Motor neuron (in vitro differentiated cells): ENCODE measurements around the gene ATF1. TPM values are rescaled to one million over a fixed set of nuclear protein-coding genes. Genes with fewer than 3 reads are reported as not detected.
"Not testable (repeated sequence)": the region's sequence is repeated elsewhere in the genome, so short reads cannot be mapped to it uniquely, and the experiment has no call there.

ENCODE experiments used
- ATAC-seq, 8 experiments: fragments of 200-7000 bp; cut with Tn5 transposase; replicated peaks in 6 of 8; 2 replicates each; pipeline ENCODE4 v1.8.0; 2021; ENCODE audit warnings: mild to moderate bottlenecking in 8 of 8, moderate library complexity in 8 of 8
- H3K27ac ChIP-seq, 2 donors: fragments of 250-450 bp; sonication (Bioruptor Pico); 2 replicates each; pipeline ENCODE4 v1.9.0; 2021; ENCODE audit warnings: antibody characterized with exemption in 2 of 2, mild to moderate bottlenecking in 2 of 2, moderate library complexity in 1 of 2
- H3K4me1 ChIP-seq, 2 donors: fragments of 250-450 bp; sonication (Bioruptor Pico); replicated peaks in 1 of 2; 2 replicates each; pipeline ENCODE4 v1.6.1; 2021; ENCODE audit warnings: antibody characterized with exemption in 2 of 2, mild to moderate bottlenecking in 2 of 2, moderate library complexity in 1 of 2
- H3K4me3 ChIP-seq, 5 donors: fragments of 250-450 bp; sonication (Bioruptor Pico); 2 replicates each; pipeline ENCODE4 v1.9.0; 2021; ENCODE audit warnings: antibody characterized with exemption in 5 of 5, mild to moderate bottlenecking in 5 of 5, moderate library complexity in 4 of 5
- WGBS, 10 experiments: fragments of 450-650 bp; shearing (Covaris generic); methylation state at CpG; one replicate each; pipeline ENCODE4 v1.0.0; 2022; 5-methylcytosine and 5-hydroxymethylcytosine counted together
- in situ Hi-C, 9 experiments: fragments of 400-800 bp; cut with MboI; loops; one replicate each; pipeline ENCODE4 v1.15.0; 2021; ENCODE audit warnings: low sequenced_read_pairs in 9 of 9, low pct_unique_long_range_greater_than_20kb in 2 of 9; ENCODE audit not compliant: unreplicated experiment in 9 of 9
- total RNA-seq, 8 experiments: library from RNA; unstranded; fragments of 300-600 nt; gene quantifications; 2 replicates each; pipeline versions ENCODE4 v1.2.3 to v1.2.4, GENCODE V29; 2022

The ATF1 gene
- total RNA-seq, 8 experiments from 2014 or later = 8.4 to 24.3 (median 15.0) TPM

- no peak overlapping the region for H3K27ac ChIP-seq
- WGBS, 10 experiments = 0 to 100% (median 95%) methylated on average over 1 to 2 of the region's 2 CpGs; no CpG with 5 or more reads in 1 of the 10 experiments
- in situ Hi-C loops = loop anchor here in 3 of 9 experiments (25.0 kb wide), 2 partner anchors 113 to 488 kb away; partner anchors contain the start of genes CELA1 (in 2 of the 3) and HIGD1C (in 1 of the 3)
- no peak overlapping the region for H3K4me3 ChIP-seq
- no peaks in the 10 kb centered on the region for H3K4me1 ChIP-seq
- no peak for ATAC-seq
Measured at GRCh38 chr12:50848963-50849362, 85.1 kb downstream of the ATF1 start.

DNA sequence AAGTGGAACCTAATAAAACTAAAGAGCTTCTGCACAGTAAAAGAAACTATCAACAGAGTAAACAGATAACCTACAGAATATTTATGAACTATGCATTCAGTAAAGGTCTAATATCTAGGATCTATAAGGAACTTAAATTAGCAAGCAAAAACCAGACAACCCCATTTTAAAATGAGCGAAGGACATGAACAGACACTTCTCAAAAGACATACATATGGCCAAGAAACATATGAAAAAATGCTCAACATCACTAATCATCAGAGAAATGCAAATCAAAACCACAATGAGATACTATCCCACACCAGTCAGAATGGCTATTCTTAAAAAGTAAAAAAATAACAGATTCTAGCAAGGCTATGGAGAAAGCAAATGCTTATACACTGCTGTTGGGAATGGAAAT, 91.3 kb downstream of the ATF1 start:
- WGBS, 10 experiments = 60 to 100% (median 100%) methylated on average over 1 of the region's 1 CpG; no CpG with 5 or more reads in 3 of the 10 experiments
- not testable (repeated sequence) for ATAC-seq

DNA sequence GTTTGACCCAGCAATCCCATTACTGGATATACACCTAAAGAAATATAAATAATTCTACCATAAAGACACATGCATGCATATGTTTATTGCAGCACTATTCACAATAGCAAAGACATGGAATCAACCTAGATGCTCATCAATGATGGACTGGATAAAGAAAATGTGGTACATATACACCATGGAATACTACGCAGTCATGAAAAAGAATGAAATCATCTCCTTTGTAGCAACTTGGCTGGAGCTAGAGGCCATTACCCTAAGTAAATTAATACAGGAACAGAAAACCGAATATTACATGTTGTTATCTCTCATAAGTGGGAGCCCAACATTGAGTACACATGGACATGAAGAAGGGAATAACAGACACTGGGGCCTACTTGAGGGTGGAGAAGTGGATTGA, 91.8 kb downstream of the ATF1 start:
- in situ Hi-C loops, H3K27ac ChIP-seq: not testable (repeated sequence)
- 0 to 100% (median 67%) methylated on average over 1 to 2 of the region's 2 CpGs; no CpG with 5 or more reads in 1 of the 10 experiments for WGBS, 10 experiments

More for the DNA sequence above, 91.3 kb downstream of the ATF1 start:
- H3K27ac ChIP-seq, H3K4me1 ChIP-seq, in situ Hi-C loops, H3K4me3 ChIP-seq: not testable (repeated sequence)

GRCh38 chr12:50859621-50860310, 95.9 kb downstream of the ATF1 start:
- no peak for ATAC-seq
- 36 to 100% (median 93%) methylated on average over 1 to 4 of the region's 4 CpGs for WGBS, 10 experiments
- Histone ChIP-seq H3K4me3 (no peak overlapping the region), H3K27ac (no peak overlapping the region), H3K4me1 (no peaks in the 10 kb centered on the region)
- in situ Hi-C loops = no loop called here

More for the DNA sequence above, 91.8 kb downstream of the ATF1 start:
- not testable (repeated sequence) for H3K4me3 ChIP-seq, ATAC-seq, H3K4me1 ChIP-seq

DNA sequence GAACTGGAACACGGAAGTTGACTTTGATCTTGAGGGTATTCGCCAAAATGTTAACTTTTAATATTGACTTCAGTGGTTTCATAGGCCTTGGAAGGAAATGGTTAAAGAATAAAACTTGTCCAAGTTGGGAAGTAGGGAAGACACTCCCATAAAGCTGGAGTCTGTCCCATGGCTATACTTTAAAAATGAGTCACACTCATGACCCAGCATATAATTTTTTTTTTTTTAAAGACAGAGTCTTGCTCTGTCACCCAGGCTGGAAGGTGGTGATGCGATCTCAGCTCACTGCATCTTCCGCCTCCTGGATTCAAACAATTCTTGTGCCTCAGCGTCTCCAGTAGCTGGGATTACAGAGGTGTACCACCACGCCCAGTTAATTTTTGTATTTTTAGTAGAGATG, 98.4 kb downstream of the ATF1 start:
- no peaks in the 10 kb centered on the region for H3K4me1 ChIP-seq
- 49 to 100% (median 92%) methylated on average over 1 to 6 of the region's 6 CpGs; no CpG with 5 or more reads in 1 of the 10 experiments for WGBS, 10 experiments
- ATAC-seq = peak in 2 of 8 experiments; percentile 92 to 97
- no peak overlapping the region for H3K27ac ChIP-seq
- H3K4me3 ChIP-seq = no peak overlapping the region
- in situ Hi-C loops = no loop called here

DNA sequence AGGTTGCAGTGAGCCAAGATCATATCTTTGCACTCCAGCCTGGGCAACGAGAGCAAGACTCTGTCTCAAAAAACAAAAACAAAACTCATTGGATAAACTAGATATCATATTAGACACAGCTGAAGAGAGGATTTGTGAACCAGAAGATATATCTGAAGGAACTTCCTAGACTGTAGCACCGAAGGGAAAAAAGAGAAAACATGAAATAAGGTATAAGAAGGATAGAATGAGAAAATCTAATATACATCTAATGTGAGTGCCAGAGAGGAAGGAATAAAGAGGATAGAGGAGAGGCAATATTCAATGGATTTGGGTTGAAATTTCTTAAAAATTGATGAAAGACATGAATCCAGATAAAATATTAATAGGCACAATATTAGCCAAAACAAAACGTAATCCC, 101.4 kb downstream of the ATF1 start:
- no peak for ATAC-seq
- 40 to 90% (median 56%) methylated on average over 1 to 3 of the region's 3 CpGs; no CpG with 5 or more reads in 1 of the 10 experiments for WGBS, 10 experiments
- in situ Hi-C loops = no loop called here
- Histone ChIP-seq H3K4me3 (no peak overlapping the region), H3K4me1 (no peaks in the 10 kb centered on the region), H3K27ac (no peak overlapping the region)

DNA sequence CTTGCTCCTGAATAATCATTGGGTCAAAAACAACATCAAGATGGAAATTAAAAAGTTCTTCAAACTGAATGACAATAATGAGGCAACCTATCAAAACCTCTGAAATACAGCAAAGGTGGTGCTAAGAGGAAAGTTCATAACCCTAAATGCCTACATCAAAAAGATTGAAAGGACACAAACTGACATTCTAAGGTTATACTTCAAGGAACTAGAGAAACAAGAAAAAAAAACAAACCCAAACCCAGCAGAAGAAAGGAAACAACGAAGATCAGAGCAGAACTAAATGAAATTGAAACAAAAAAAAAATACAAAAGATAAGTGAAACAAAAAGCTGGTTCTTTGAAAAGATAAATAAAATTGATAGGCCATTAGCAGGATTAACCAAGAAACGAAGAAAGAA, 105.0 kb downstream of the ATF1 start:
- H3K27ac ChIP-seq, H3K4me1 ChIP-seq, in situ Hi-C loops, H3K4me3 ChIP-seq, ATAC-seq: not testable (repeated sequence)
- 2 to 100% (median 33%) methylated on average over 1 to 2 of the region's 2 CpGs for WGBS, 10 experiments

Other genes starting within 250 kb of the ATF1 start
- under 1 TPM in 2 of 8 experiments, not detected in 6; 0.10 to 0.28 TPM for gene TMPRSS12, start 78.8 kb downstream of the ATF1 start, total RNA-seq
- not detected for gene HIGD1C, start 188.4 kb downstream of the ATF1 start, total RNA-seq